Breast epithelium (tissue), 4 donors: ENCODE results near the gene SUPT7L. TPM values are rescaled to one million over a fixed set of nuclear protein-coding genes. Genes with fewer than 3 reads are reported as not detected.

Experiments used
- DNase-seq, 2 donors: peaks; one replicate each; pipeline ENCODE4 v3.0.0-alpha.2; 2019; ENCODE audit warnings: low spot score in 2 of 2
- H3K27ac ChIP-seq, 2 donors: fragments of 200-600 bp; sonication (generic) in 1 of 2; one replicate each; pipeline ENCODE4 v1.5.1; 2016 to 2019; ENCODE audit warnings: mild to moderate bottlenecking in 1 of 2
- H3K27me3 ChIP-seq, 2 donors: fragments of 200-600 bp; sonication (generic) in 1 of 2; one replicate each; pipeline versions ENCODE4 v1.5.1 to v1.6.0; 2017 to 2019; ENCODE audit warnings: control low read depth in 1 of 2, mild to moderate bottlenecking in 1 of 2
- H3K36me3 ChIP-seq: fragments of 200-600 bp; one replicate; pipeline ENCODE4 v1.5.1; 2019
- H3K4me1 ChIP-seq, 2 donors: fragments of 200-600 bp; sonication (generic); one replicate each; pipeline ENCODE4 v1.5.1; 2016 to 2019; ENCODE audit warnings: control low read depth in 1 of 2
- H3K4me3 ChIP-seq, 3 donors: fragments of 200-600 bp; sonication (generic); 1 replicate in 2 of 3; 2 replicates in 1 of 3; pipeline ENCODE4 v1.5.1; 2016 to 2019; ENCODE audit warnings: mild to moderate bottlenecking in 3 of 3, moderate library complexity in 2 of 3
- H3K9me3 ChIP-seq, 2 donors: fragments of 200-600 bp; sonication (generic) in 1 of 2; one replicate each; pipeline ENCODE4 v1.5.1; 2016 to 2019; ENCODE audit warnings: control low read depth in 1 of 2
- CTCF ChIP-seq, 3 donors: fragments of 450-650 bp; IDR thresholded peaks; one replicate each; pipeline ENCODE4 v1.5.1; 2016 to 2017; ENCODE audit warnings: antibody characterized with exemption in 3 of 3, mild to moderate bottlenecking in 3 of 3, moderate library complexity in 3 of 3
- POLR2A ChIP-seq: fragments of 450-650 bp; IDR thresholded peaks from one replicate; pipeline ENCODE4 v1.6.1; 2016; ENCODE audit warnings: antibody characterized with exemption, mild to moderate bottlenecking, moderate library complexity
- POLR2AphosphoS5 ChIP-seq, 3 donors: sonication (generic); formaldehyde crosslinking; IDR thresholded peaks; one replicate each; pipeline ENCODE4 v1.6.1; 2017; ENCODE audit warnings: antibody characterized with exemption in 3 of 3
- intact Hi-C: fragments of 100-400 bp; cut with DNase I; formaldehyde crosslinking; loops from one replicate; pipeline ENCODE4 v1.15.1; 2023; ENCODE audit warnings: low total_unique reads
- total RNA-seq, 3 donors: library from RNA; depleted of rRNA; stranded (reverse); fragments of >200 nt; gene quantifications; one replicate each; pipeline ENCODE4 v1.1.0, GENCODE V29; 2016

The SUPT7L gene
- total RNA-seq, 3 donors from 2014 or later: 21.4 to 34.2 (median 25.9) TPM

GRCh38 chr2:27702302-27702701, 38.9 kb upstream of the SUPT7L start:
- Histone ChIP-seq H3K4me3 (no peak overlapping the region), H3K36me3 (no peaks in the 10 kb centered on the region), H3K27ac (peak overlapping the region in 1 of 2 donors; percentile 21), H3K9me3 (no peaks in the 10 kb centered on the region), H3K4me1 (no peaks in the 10 kb centered on the region), H3K27me3 (no peaks in the 10 kb centered on the region)
- no peak for DNase-seq
- intact Hi-C loops: no loop called here
- TF ChIP-seq POLR2AphosphoS5 (IDR thresholded peaks at IDR 0.05) (no peak), POLR2A (no peak), CTCF (IDR thresholded peaks at IDR 0.05) (no peak)

GRCh38 chr2:27701676-27702075, 38.3 kb upstream of the SUPT7L start:
- peak overlapping the region in 1 of 2 donors; percentile 21 for H3K27ac ChIP-seq
- DNase-seq: no peak
- intact Hi-C loops: no loop called here

GRCh38 chr2:27697660-27698059, 34.2 kb upstream of the SUPT7L start:
- no peaks in the 10 kb centered on the region for H3K27me3 ChIP-seq
- H3K36me3 ChIP-seq: no peaks in the 10 kb centered on the region
- DNase-seq: no peak
- intact Hi-C loops: no loop called here
- H3K27ac ChIP-seq: no peak overlapping the region
- H3K9me3 ChIP-seq: no peaks in the 10 kb centered on the region
- no peaks in the 10 kb centered on the region for H3K4me1 ChIP-seq
- no peak overlapping the region for H3K4me3 ChIP-seq
- no peak for TF ChIP-seq POLR2A
- no peak for TF ChIP-seq CTCF (IDR thresholded peaks at IDR 0.05)
- TF ChIP-seq POLR2AphosphoS5 (IDR thresholded peaks at IDR 0.05): no peak

More at GRCh38 chr2:27701676-27702075, 38.3 kb upstream of the SUPT7L start:
- Histone ChIP-seq H3K27me3 (no peaks in the 10 kb centered on the region), H3K9me3 (no peaks in the 10 kb centered on the region), H3K36me3 (no peaks in the 10 kb centered on the region), H3K4me1 (no peaks in the 10 kb centered on the region), H3K4me3 (no peak overlapping the region)
- no peak for TF ChIP-seq CTCF (IDR thresholded peaks at IDR 0.05)
- no peak for TF ChIP-seq POLR2AphosphoS5 (IDR thresholded peaks at IDR 0.05)
- TF ChIP-seq POLR2A: no peak

GRCh38 chr2:27690052-27690451, 26.6 kb upstream of the SUPT7L start:
- DNase-seq: no peak
- TF ChIP-seq POLR2AphosphoS5 (IDR thresholded peaks at IDR 0.05): no peak
- TF ChIP-seq CTCF (IDR thresholded peaks at IDR 0.05): no peak
- no peak for TF ChIP-seq POLR2A
- Histone ChIP-seq H3K36me3 (no peaks in the 10 kb centered on the region), H3K9me3 (no peaks in the 10 kb centered on the region), H3K4me1 (no peaks in the 10 kb centered on the region), H3K4me3 (no peak overlapping the region), H3K27me3 (no peaks in the 10 kb centered on the region), H3K27ac (no peak overlapping the region)
- intact Hi-C loops: no loop called here

GRCh38 chr2:27689424-27689823, 26.0 kb upstream of the SUPT7L start:
- DNase-seq: no peak
- no peak overlapping the region for H3K27ac ChIP-seq
- TF ChIP-seq POLR2A (no peak), CTCF (IDR thresholded peaks at IDR 0.05) (no peak)
- H3K4me3 ChIP-seq: no peak overlapping the region
- H3K4me1 ChIP-seq: no peaks in the 10 kb centered on the region
- no peaks in the 10 kb centered on the region for H3K9me3 ChIP-seq
- H3K27me3 ChIP-seq: no peaks in the 10 kb centered on the region
- H3K36me3 ChIP-seq: no peaks in the 10 kb centered on the region
- intact Hi-C loops: no loop called here
